CD14-positive monocyte (primary cell): ENCODE data around the gene RERE. TPM values are rescaled to one million over a fixed set of nuclear protein-coding genes. Genes with fewer than 3 reads are reported as not detected.

Experiments used
- DNase-seq, 3 donors: peaks; one replicate each; pipeline ENCODE4 v3.0.0-alpha.2; 2011 to 2022
- H2AFZ ChIP-seq: 2 replicates; pipeline ENCODE4 v1.6.0; 2012; ENCODE audit warnings: mild to moderate bottlenecking, low read depth, low read length, inconsistent platforms; ENCODE audit not compliant: insufficient read depth, poor library complexity, severe bottlenecking
- H3K27ac ChIP-seq, 2 donors: 1 replicate in 1 of 2; 2 replicates in 1 of 2; pipeline ENCODE4 v1.5.1; 2012 to 2013; ENCODE audit warnings: low read length in 2 of 2, control low read depth in 1 of 2, inconsistent platforms in 1 of 2, low read depth in 1 of 2, mild to moderate bottlenecking in 1 of 2
- H3K27me3 ChIP-seq, 2 donors: one replicate each; pipeline versions ENCODE4 v1.6.0 to v1.6.1; 2011 to 2013; ENCODE audit warnings: low read length in 2 of 2; ENCODE audit not compliant: control insufficient read depth in 2 of 2, insufficient read depth in 2 of 2
- H3K36me3 ChIP-seq, 2 donors: replicated peaks in 1 of 2; 1 replicate in 1 of 2; 2 replicates in 1 of 2; pipeline versions ENCODE4 v1.5.1 to v1.6.1; 2012 to 2013; ENCODE audit warnings: low read length in 2 of 2, control low read depth in 1 of 2, inconsistent platforms in 1 of 2, mild to moderate bottlenecking in 1 of 2; ENCODE audit not compliant: insufficient read depth in 2 of 2, control insufficient read depth in 1 of 2
- H3K4me1 ChIP-seq, 2 donors: 1 replicate in 1 of 2; 2 replicates in 1 of 2; pipeline versions ENCODE4 v1.5.1 to v1.6.1; 2012 to 2013; ENCODE audit warnings: low read length in 2 of 2, control low read depth in 1 of 2, inconsistent platforms in 1 of 2, mild to moderate bottlenecking in 1 of 2, moderate library complexity in 1 of 2; ENCODE audit not compliant: insufficient read depth in 2 of 2, control insufficient read depth in 1 of 2
- H3K4me2 ChIP-seq: replicated peaks from 2 replicates; pipeline ENCODE3; 2012; ENCODE audit warnings: low read length, moderate library complexity, mild to moderate bottlenecking; ENCODE audit not compliant: poor library complexity, severe bottlenecking; ENCODE audit errors: extremely low read depth
- H3K4me3 ChIP-seq, 3 experiments: fragments of 200-600 bp in 1 of 3; sonication (generic) in 1 of 3; replicated peaks in 1 of 3; 1 replicate in 2 of 3; 2 replicates in 1 of 3; pipeline ENCODE4 v1.5.1; 2011 to 2013; ENCODE audit warnings: low read length in 3 of 3, mild to moderate bottlenecking in 3 of 3, control low read depth in 2 of 3, low read depth in 2 of 3, inconsistent platforms in 1 of 3, moderate library complexity in 1 of 3
- H3K79me2 ChIP-seq: 2 replicates; pipeline ENCODE4 v1.6.0; 2012; ENCODE audit warnings: mild to moderate bottlenecking, control low read depth, inconsistent platforms, low read length, moderate library complexity; ENCODE audit not compliant: insufficient read depth
- H3K9ac ChIP-seq: 2 replicates; pipeline ENCODE4 v1.6.0; 2017; ENCODE audit warnings: low read length, mild to moderate bottlenecking; ENCODE audit not compliant: insufficient read depth, poor library complexity, severe bottlenecking
- H3K9me3 ChIP-seq, 2 donors: replicated peaks in 1 of 2; 1 replicate in 1 of 2; 2 replicates in 1 of 2; pipeline versions ENCODE4 v1.5.1 to v1.6.1; 2012 to 2013; ENCODE audit warnings: low read length in 2 of 2, control low read depth in 1 of 2; ENCODE audit not compliant: control insufficient read depth in 1 of 2, insufficient read depth in 1 of 2
- H4K20me1 ChIP-seq: 2 replicates; pipeline ENCODE4 v1.6.0; 2012; ENCODE audit warnings: mild to moderate bottlenecking, low read length, control low read depth, moderate library complexity; ENCODE audit not compliant: insufficient read depth
- H3K27ac Mint-ChIP-seq, 7 donors: one replicate each; pipeline ENCODE4 v1.8.0; 2020; ENCODE audit warnings: mild to moderate bottlenecking in 7 of 7, mixed read lengths in 7 of 7, moderate library complexity in 6 of 7, inconsistent platforms in 2 of 7
- H3K27me3 Mint-ChIP-seq, 3 donors: one replicate each; pipeline ENCODE4 v1.8.0; 2021 to 2022; ENCODE audit warnings: low read depth in 3 of 3, mild to moderate bottlenecking in 3 of 3, mixed read lengths in 3 of 3, moderate library complexity in 3 of 3, inconsistent platforms in 1 of 3
- H3K36me3 Mint-ChIP-seq, 2 donors: one replicate each; pipeline ENCODE4 v1.8.0; 2020; ENCODE audit warnings: mixed read lengths in 2 of 2, inconsistent platforms in 1 of 2, mild to moderate bottlenecking in 1 of 2
- H3K4me1 Mint-ChIP-seq: one replicate; pipeline ENCODE4 v1.8.0; 2020; ENCODE audit warnings: mild to moderate bottlenecking, mixed read lengths
- H3K4me3 Mint-ChIP-seq, 2 donors: one replicate each; pipeline ENCODE4 v1.8.0; 2020; ENCODE audit warnings: mild to moderate bottlenecking in 2 of 2, mixed read lengths in 2 of 2, moderate library complexity in 1 of 2
- H3K9me3 Mint-ChIP-seq, 7 donors: one replicate each; pipeline ENCODE4 v1.8.0; 2020 to 2022; ENCODE audit warnings: mixed read lengths in 7 of 7, mild to moderate bottlenecking in 6 of 7, moderate library complexity in 6 of 7, inconsistent platforms in 2 of 7
- CTCF ChIP-seq: fragments of 200-600 bp; IDR thresholded peaks from one replicate; pipeline ENCODE4 v1.8.0; 2022; ENCODE audit warnings: antibody characterized with exemption, mild to moderate bottlenecking
- WGBS: methylation state at CpG from one replicate; pipeline ENCODE4 v1.1.5; 2013; ENCODE audit warnings: missing lambda C conversion rate; ENCODE audit not compliant: insufficient coverage; 5-methylcytosine and 5-hydroxymethylcytosine counted together
- intact Hi-C, 2 donors: fragments of 100-400 bp; cut with micrococcal nuclease; formaldehyde crosslinking; loops; one replicate each; pipeline versions ENCODE4 v1.15.0 to v1.15.1; 2023
- polyA plus RNA-seq, 3 donors: library from polyadenylated mRNA; depleted of rRNA in 1 of 3; unstranded in 2 of 3; stranded (reverse) in 1 of 3; fragments of 300-500 nt in 2 of 3; fragments of >200 nt in 1 of 3; fragmentation: Illumina TruSeq in 2 of 3; gene quantifications; 1 replicate in 2 of 3; 2 replicates in 1 of 3; pipeline ENCODE4 v1.2.3, GENCODE V29; 2012 to 2021

Gene RERE
- polyA plus RNA-seq, 3 donors: 1.2 to 19.4 (median 3.8) TPM

GRCh38 chr1:8597455-8597854, 220.0 kb downstream of the RERE start:
- no peak overlapping the region for H3K4me3 Mint-ChIP-seq
- DNase-seq: no peak
- no peaks in the 10 kb centered on the region for H3K79me2 ChIP-seq
- no peaks in the 10 kb centered on the region for H3K36me3 ChIP-seq
- H3K27ac Mint-ChIP-seq: no peak overlapping the region
- H3K9ac ChIP-seq: no peak overlapping the region
- WGBS: no CpG with 5 or more reads among the region's 4 CpGs
- H2AFZ ChIP-seq: no peak overlapping the region
- no peaks in the 10 kb centered on the region for H4K20me1 ChIP-seq
- H3K4me1 ChIP-seq: peaks cover 0 to 7% of the 10 kb centered on the region in 2 donors
- no peak for TF ChIP-seq CTCF
- no peak overlapping the region for H3K4me3 ChIP-seq
- peaks cover 0 to 5% of the 10 kb centered on the region in 2 donors for H3K9me3 ChIP-seq
- peaks cover 0 to 12% (median 5%) of the 10 kb centered on the region in 7 donors for H3K9me3 Mint-ChIP-seq
- H3K36me3 Mint-ChIP-seq: peaks cover 0 to 4% of the 10 kb centered on the region in 2 donors
- H3K27ac ChIP-seq: no peak overlapping the region
- H3K4me2 ChIP-seq: no peak overlapping the region
- intact Hi-C loops: no loop called here
- no peaks in the 10 kb centered on the region for H3K27me3 ChIP-seq
- H3K27me3 Mint-ChIP-seq: peaks cover 0 to 2% (median 0%) of the 10 kb centered on the region in 3 donors
- peaks cover 7% of the 10 kb centered on the region for H3K4me1 Mint-ChIP-seq

- intact Hi-C loops: no loop called here
- Histone ChIP-seq H3K9me3 (peaks cover 0 to 5% of the 10 kb centered on the region in 2 donors), H3K9ac (no peak overlapping the region), H3K4me3 (no peak overlapping the region), H3K27ac (no peak overlapping the region), H2AFZ (no peak overlapping the region), H3K36me3 (no peaks in the 10 kb centered on the region), H3K27me3 (no peaks in the 10 kb centered on the region), H3K4me2 (no peak overlapping the region), H3K79me2 (no peaks in the 10 kb centered on the region), H4K20me1 (no peaks in the 10 kb centered on the region), H3K4me1 (peaks cover 0 to 5% of the 10 kb centered on the region in 2 donors)
- TF ChIP-seq CTCF: no peak
- no CpG with 5 or more reads among the region's 1 CpG for WGBS
- no peaks in the 10 kb centered on the region for H3K27me3 Mint-ChIP-seq
- peaks cover 6% of the 10 kb centered on the region for H3K4me1 Mint-ChIP-seq
- H3K4me3 Mint-ChIP-seq: no peak overlapping the region
- peaks cover 0 to 1% of the 10 kb centered on the region in 2 donors for H3K36me3 Mint-ChIP-seq
- H3K9me3 Mint-ChIP-seq: peaks cover 0 to 11% (median 5%) of the 10 kb centered on the region in 7 donors
- H3K27ac Mint-ChIP-seq: no peak overlapping the region
- no peak for DNase-seq
Measured at GRCh38 chr1:8595941-8596340, 221.5 kb downstream of the RERE start.
